ENCODE measurements around the gene SRBD1. TPM values are rescaled to one million over a fixed set of nuclear protein-coding genes. Genes with fewer than 3 reads are reported as not detected.

SRBD1 gene
- total RNA-seq, 1 experiment from 2014 or later = 20.6 TPM

DNA sequence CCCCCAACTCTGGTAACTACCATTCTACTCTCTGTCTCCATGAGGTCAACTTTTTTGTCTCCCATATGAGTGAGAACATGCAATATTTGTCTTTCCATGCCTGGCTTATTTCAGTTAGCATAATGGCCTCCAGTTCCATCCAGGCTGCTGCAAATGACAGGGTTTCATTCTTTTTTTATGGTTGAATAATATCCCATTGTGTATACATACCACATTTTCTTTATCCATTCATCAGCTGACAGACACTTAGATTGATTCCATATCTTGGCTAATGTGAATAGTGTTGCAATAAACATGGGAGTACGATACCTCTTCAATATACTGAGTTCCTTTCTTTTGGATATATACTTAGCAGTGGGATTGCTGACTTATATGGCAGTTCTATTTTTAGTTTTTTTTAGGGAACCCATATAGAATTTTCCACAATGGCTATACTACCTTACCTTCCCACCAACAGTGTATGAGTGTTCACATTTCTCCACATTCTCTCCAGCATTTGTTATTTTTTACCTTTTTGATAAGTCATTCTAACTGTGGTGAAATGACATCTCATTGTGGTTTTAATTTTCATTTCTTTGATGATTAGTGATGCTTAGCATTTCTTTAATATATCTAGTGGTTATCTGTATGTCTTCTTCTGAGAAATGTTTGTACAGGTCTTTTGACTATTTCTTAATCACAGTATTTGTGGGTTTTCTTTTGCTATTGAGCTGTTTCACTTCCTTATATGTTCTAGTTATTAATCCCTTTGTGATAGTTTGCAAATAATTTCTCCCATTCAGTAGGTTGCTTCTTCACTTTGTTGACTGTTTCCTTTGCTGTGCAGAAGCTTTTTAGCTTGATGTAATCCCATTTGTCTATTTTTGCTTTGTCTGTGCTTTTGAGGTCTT is 112.2 kb downstream of the SRBD1 start:
- BruUV-seq (replicated peaks) = no TSS peak
- H3K9ac ChIP-seq (ENCODE audit: low read length) = no peak overlapping the region
- DNase-seq (ENCODE audit: low read depth, low spot score) (no peak), ATAC-seq (no peak)
- TF ChIP-seq EZH2phosphoT487 (IDR thresholded peaks at IDR 0.05; ENCODE audit: borderline replicate concordance) (no peak), ZFX (IDR thresholded peaks at IDR 0.05) (no peak), CBX3 (IDR thresholded peaks at IDR 0.05; ENCODE audit: low read depth) (no peak)
- H3K9me3 ChIP-seq (ENCODE audit: control insufficient read depth in 1 of 2, insufficient read depth in 1 of 2, low read depth in 1 of 2, low read length in 2 of 2) = no peaks in the 10 kb centered on the region; a peak in 1 of 4 replicates
- H3K27me3 ChIP-seq (ENCODE audit: insufficient read depth, low read length) = no peaks in the 10 kb centered on the region
- H3K4me2 ChIP-seq (ENCODE audit: low read length) = no peak overlapping the region
- ChIA-PET CTCF (interaction anchor here (1.1 kb wide), 1 partner anchor 518 kb away, joined by 3 read pairs; no protein-coding TSS in a partner anchor), POLR2A (no interaction called here), RAD21 (ENCODE audit: low non-redundant PET in 1 of 2, low total read pairs in 2 of 2, uncharacterized antibody in 2 of 2, unreplicated experiment in 2 of 2) (no interaction called here)
- no peaks in the 10 kb centered on the region for H3K4me1 ChIP-seq (ENCODE audit: control insufficient read depth in 1 of 2, insufficient read depth in 2 of 2, low read length in 2 of 2)
- H3K9me2 ChIP-seq (ENCODE audit: insufficient read depth) = no peaks in the 10 kb centered on the region
- intact Hi-C loops (cut with micrococcal nuclease) = loop anchor here (10.0 kb wide), 1 partner anchor 1624 kb away; no protein-coding TSS in a partner anchor
- H3K4me3 ChIP-seq (replicated peaks in 1 of 2; ENCODE audit: low read depth in 1 of 2, low read length in 2 of 2) = no peak overlapping the region
- no peaks in the 10 kb centered on the region for H4K20me1 ChIP-seq (ENCODE audit: insufficient read depth)
- H3K79me2 ChIP-seq (ENCODE audit: insufficient read depth, low read length) = no peaks in the 10 kb centered on the region
- no peak overlapping the region for H3K27ac ChIP-seq (ENCODE audit: low read depth, low read length)
- no peaks in the 10 kb centered on the region for H3K36me3 ChIP-seq (ENCODE audit: control insufficient read depth in 1 of 2, insufficient read depth in 2 of 2, low read length in 2 of 2)
- H2AFZ ChIP-seq (ENCODE audit: low read depth, low read length, poor library complexity, severe bottlenecking) = no peak overlapping the region

DNA sequence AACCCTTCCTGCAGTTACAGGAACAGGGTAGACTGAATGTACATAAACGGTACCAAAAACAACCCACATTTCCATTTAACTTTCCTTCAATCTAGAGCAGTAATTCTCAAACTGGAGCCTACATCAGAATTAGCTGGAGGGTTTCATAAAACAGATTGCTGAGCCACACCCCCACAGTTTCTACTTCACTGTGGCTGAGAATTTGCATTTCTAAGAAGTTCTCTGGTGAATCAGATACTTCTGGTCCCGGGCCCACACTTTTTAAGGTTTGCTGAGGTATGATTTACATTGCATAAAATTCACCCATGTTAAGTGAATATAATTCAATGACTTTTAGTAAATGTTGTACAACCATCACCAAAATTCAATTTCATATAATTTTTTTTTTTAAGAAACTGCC is 113.7 kb downstream of the SRBD1 start:
- CTCF ChIA-PET = interaction anchor here (1.3 kb wide), 1 partner anchor 535 kb away, joined by 3 read pairs; no protein-coding TSS in a partner anchor
- POLR2A ChIA-PET = no interaction called here
- no peak overlapping the region for H3K27ac ChIP-seq (ENCODE audit: low read depth, low read length)
- H4K20me1 ChIP-seq (ENCODE audit: insufficient read depth) = no peaks in the 10 kb centered on the region
- no peaks in the 10 kb centered on the region for H3K27me3 ChIP-seq (ENCODE audit: insufficient read depth, low read length)
- TF ChIP-seq EGR1 (IDR thresholded peaks at IDR 0.05; ENCODE audit: low read depth) (no peak), RAD21 (IDR thresholded peaks at IDR 0.05; ENCODE audit: low read depth) (no peak)
- no peak overlapping the region for H3K4me2 ChIP-seq (ENCODE audit: low read length)
- ATAC-seq (no peak), DNase-seq (ENCODE audit: low read depth, low spot score) (no peak)
- no peak overlapping the region for H3K9ac ChIP-seq (ENCODE audit: low read length)
- H3K4me3 ChIP-seq (replicated peaks in 1 of 2; ENCODE audit: low read depth in 1 of 2, low read length in 2 of 2) = no peak overlapping the region
- no peaks in the 10 kb centered on the region; a peak in 1 of 4 replicates for H3K9me3 ChIP-seq (ENCODE audit: control insufficient read depth in 1 of 2, insufficient read depth in 1 of 2, low read depth in 1 of 2, low read length in 2 of 2)
- no TSS peak for BruUV-seq (replicated peaks)
- RAD21 ChIA-PET (ENCODE audit: low non-redundant PET in 1 of 2, low total read pairs in 2 of 2, uncharacterized antibody in 2 of 2, unreplicated experiment in 2 of 2) = no interaction called here
- no peaks in the 10 kb centered on the region for H3K36me3 ChIP-seq (ENCODE audit: control insufficient read depth in 1 of 2, insufficient read depth in 2 of 2, low read length in 2 of 2)
- H3K9me2 ChIP-seq (ENCODE audit: insufficient read depth) = no peaks in the 10 kb centered on the region
- no peaks in the 10 kb centered on the region for H3K79me2 ChIP-seq (ENCODE audit: insufficient read depth, low read length)
- no peaks in the 10 kb centered on the region for H3K4me1 ChIP-seq (ENCODE audit: control insufficient read depth in 1 of 2, insufficient read depth in 2 of 2, low read length in 2 of 2)
- no peak overlapping the region for H2AFZ ChIP-seq (ENCODE audit: low read depth, low read length, poor library complexity, severe bottlenecking)
- intact Hi-C loops (cut with micrococcal nuclease) = loop anchor here (10.0 kb wide), 1 partner anchor 1623 kb away; no protein-coding TSS in a partner anchor

All from HCT116 (cell line).